OCI-LY3 (cell line): Measurements from ENCODE around the gene CCDC85B.

Experiments used
- H2AFZ ChIP-seq: fragments of 200-600, 300-600 bp; shearing (Covaris generic); 2 replicates; pipeline ENCODE4 v1.6.0; 2014; ENCODE audit warnings: antibody characterized with exemption, low read depth, low read length
- H3K27ac ChIP-seq: fragments of 200-600, 300-600 bp; sonication (generic); 2 replicates; pipeline ENCODE4 v1.5.1; 2014; ENCODE audit warnings: mild to moderate bottlenecking, low read length, moderate library complexity, mixed read lengths
- H3K27me3 ChIP-seq: fragments of 200-600, 300-600 bp; sonication (generic); 2 replicates; pipeline ENCODE4 v1.6.1; 2014; ENCODE audit warnings: low read depth, low read length, mixed read lengths
- H3K36me3 ChIP-seq: fragments of 200-600, 300-600 bp; sonication (generic); replicated peaks from 2 replicates; pipeline ENCODE3; 2014; ENCODE audit warnings: low read depth, low read length, mixed read lengths
- H3K4me1 ChIP-seq: fragments of 300-600, 200-600 bp; sonication (generic); 2 replicates; pipeline ENCODE4 v1.6.1; 2014; ENCODE audit warnings: low read length, mixed read lengths
- H3K4me2 ChIP-seq: fragments of 200-600, 300-600 bp; sonication (generic); 2 replicates; pipeline ENCODE4 v1.6.1; 2014; ENCODE audit warnings: low read length, mixed read lengths
- H3K4me3 ChIP-seq: fragments of 300-600, 200-600 bp; sonication (generic); 2 replicates; pipeline ENCODE4 v1.5.1; 2014; ENCODE audit warnings: antibody characterized with exemption, mild to moderate bottlenecking, low read length, moderate library complexity
- H3K79me2 ChIP-seq: fragments of 300-600, 200-600 bp; shearing (Covaris generic); 2 replicates; pipeline ENCODE4 v1.6.1; 2014; ENCODE audit warnings: mild to moderate bottlenecking, low read length, mixed read lengths
- H3K9ac ChIP-seq: fragments of 300-600, 200-600 bp; shearing (Covaris generic); 2 replicates; pipeline ENCODE4 v1.6.0; 2014; ENCODE audit warnings: mild to moderate bottlenecking, low read length, moderate library complexity
- H3K9me3 ChIP-seq: fragments of 200-600, 300-600 bp; shearing (Covaris generic); 2 replicates; pipeline ENCODE4 v1.6.1; 2014; ENCODE audit warnings: low read length, mixed read lengths; ENCODE audit not compliant: insufficient read depth
- H4K20me1 ChIP-seq: fragments of 200-600, 300-600 bp; sonication (generic); 2 replicates; pipeline ENCODE4 v1.6.1; 2016; ENCODE audit warnings: low read length, mixed read lengths; ENCODE audit not compliant: insufficient read depth
- EZH2phosphoT487 ChIP-seq: fragments of 200-600 bp; shearing (Covaris generic); IDR thresholded peaks from 2 replicates; pipeline ENCODE4 v1.6.1; 2018; ENCODE audit warnings: antibody characterized with exemption, mixed run types, low read depth
- TF ChIP-seq, protein P1 (sequence below): fragments of 200-600, 300-600 bp; sonication (generic); IDR thresholded peaks from 2 replicates; pipeline ENCODE4 v1.5.1; 2014; ENCODE audit warnings: antibody characterized with exemption, low read length, low read depth

Gene CCDC85B

DNA sequence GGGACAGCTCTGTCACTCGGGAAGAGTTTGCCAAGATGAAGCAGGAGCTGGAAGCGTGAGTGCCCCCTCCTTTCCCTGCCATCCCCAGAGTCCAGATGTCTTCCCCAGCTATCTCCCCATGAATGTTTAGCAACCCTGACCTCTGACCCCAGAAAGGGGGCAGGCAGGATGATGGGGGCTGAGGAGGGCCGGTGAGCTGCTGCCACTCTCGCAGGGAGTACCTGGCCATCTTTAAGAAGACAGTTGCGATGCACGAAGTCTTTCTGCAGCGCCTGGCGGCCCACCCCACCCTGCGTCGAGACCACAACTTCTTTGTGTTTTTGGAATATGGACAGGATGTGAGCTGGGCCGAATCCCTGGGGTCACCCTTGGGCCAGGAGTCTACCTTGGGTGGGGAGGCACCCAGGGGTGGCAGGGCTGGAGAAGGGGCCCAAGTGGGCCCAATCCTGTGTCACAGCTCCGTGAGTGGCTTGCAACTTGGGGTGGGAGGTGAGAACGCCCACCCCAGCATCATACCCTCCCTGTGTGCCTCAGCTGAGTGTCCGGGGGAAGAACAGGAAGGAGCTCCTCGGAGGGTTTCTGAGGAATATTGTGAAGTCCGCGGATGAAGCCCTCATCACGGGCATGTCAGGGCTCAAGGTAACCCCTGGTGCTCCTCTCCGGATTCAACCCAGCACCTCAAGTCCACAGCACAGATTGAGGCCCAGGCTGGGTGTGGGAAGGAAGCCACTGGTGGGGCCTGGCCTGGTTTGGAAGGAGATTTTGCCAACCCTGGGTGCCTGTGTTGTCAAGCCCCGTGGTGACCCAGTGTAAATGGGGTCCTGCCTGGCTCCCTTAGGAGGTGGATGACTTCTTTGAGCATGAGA, 40.0 kb upstream of the CCDC85B start:
- Histone ChIP-seq H3K4me2 (no peak overlapping the region), H3K36me3 (peaks cover 44% of the 10 kb centered on the region)

GRCh38 chr11:65851083-65851579, 39.3 kb upstream of the CCDC85B start:
- H4K20me1 ChIP-seq = peaks cover 31% of the 10 kb centered on the region
- H3K27ac ChIP-seq = no peak overlapping the region
- H3K4me3 ChIP-seq = no peak overlapping the region
- H3K9ac ChIP-seq = no peak overlapping the region
- peaks cover 25% of the 10 kb centered on the region for H3K79me2 ChIP-seq
- H3K27me3 ChIP-seq = 0 out of 2 replicates have a peak, but pooled peaks cover 3% of the 10 kb centered on the region
- H3K4me1 ChIP-seq = peaks cover 2% of the 10 kb centered on the region
- TF ChIP-seq, protein P1, sequence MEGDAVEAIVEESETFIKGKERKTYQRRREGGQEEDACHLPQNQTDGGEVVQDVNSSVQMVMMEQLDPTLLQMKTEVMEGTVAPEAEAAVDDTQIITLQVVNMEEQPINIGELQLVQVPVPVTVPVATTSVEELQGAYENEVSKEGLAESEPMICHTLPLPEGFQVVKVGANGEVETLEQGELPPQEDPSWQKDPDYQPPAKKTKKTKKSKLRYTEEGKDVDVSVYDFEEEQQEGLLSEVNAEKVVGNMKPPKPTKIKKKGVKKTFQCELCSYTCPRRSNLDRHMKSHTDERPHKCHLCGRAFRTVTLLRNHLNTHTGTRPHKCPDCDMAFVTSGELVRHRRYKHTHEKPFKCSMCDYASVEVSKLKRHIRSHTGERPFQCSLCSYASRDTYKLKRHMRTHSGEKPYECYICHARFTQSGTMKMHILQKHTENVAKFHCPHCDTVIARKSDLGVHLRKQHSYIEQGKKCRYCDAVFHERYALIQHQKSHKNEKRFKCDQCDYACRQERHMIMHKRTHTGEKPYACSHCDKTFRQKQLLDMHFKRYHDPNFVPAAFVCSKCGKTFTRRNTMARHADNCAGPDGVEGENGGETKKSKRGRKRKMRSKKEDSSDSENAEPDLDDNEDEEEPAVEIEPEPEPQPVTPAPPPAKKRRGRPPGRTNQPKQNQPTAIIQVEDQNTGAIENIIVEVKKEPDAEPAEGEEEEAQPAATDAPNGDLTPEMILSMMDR = peak; percentile 55
- no peak for TF ChIP-seq EZH2phosphoT487
- H3K9me3 ChIP-seq = no peaks in the 10 kb centered on the region
- H3K36me3 ChIP-seq = peaks cover 51% of the 10 kb centered on the region
- H3K4me2 ChIP-seq = no peak overlapping the region
- no peak overlapping the region for H2AFZ ChIP-seq

More for the DNA sequence above, 40.0 kb upstream of the CCDC85B start:
- H3K4me3 ChIP-seq = no peak overlapping the region
- 0 out of 2 replicates have a peak, but pooled peaks cover 3% of the 10 kb centered on the region for H3K27me3 ChIP-seq
- H3K27ac ChIP-seq = no peak overlapping the region
- peaks cover 24% of the 10 kb centered on the region for H4K20me1 ChIP-seq
- H2AFZ ChIP-seq = no peak overlapping the region
- H3K4me1 ChIP-seq = no peaks in the 10 kb centered on the region
- TF ChIP-seq, protein P1 = no peak
- no peak for TF ChIP-seq EZH2phosphoT487
- H3K9ac ChIP-seq = no peak overlapping the region
- no peaks in the 10 kb centered on the region for H3K9me3 ChIP-seq
- H3K79me2 ChIP-seq = peaks cover 18% of the 10 kb centered on the region

DNA sequence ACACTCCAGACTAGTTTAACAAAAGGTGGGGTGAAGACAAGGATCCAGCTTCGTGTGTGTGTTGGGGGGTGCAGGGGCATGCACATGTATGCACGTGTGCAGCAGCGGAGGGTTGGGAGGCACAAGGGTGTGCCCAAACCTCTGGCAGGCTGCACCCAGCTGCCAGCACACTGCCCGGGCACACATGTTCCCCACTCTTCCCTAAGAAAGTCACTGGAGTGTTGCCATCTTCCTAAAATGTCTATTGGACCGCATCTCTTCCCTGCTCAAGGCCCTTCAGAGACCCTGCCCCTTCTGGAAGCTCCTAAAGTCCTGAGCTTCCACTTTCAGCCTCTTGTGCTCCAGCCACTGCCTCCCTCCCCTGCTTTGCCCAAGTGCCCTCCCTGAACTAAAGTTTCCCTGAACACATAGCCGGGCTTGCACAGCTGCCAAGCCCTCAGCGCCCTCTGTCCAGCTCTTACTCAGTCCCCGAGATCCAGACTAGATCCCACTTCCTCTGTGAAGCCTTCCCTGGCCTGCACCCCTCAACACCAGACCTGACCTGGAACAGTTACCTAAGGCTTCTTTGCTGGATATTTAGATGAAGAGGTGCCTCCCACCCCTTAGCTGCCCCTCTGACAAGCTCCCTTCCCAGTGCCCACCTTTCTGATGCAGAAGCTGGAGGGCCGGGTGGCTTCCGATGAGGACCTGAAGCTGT, 38.5 kb upstream of the CCDC85B start:
- TF ChIP-seq, protein P1 = no peak
- TF ChIP-seq EZH2phosphoT487 = no peak
- H3K27ac ChIP-seq = no peak overlapping the region
- no peaks in the 10 kb centered on the region for H3K9me3 ChIP-seq
- H3K27me3 ChIP-seq = 0 out of 2 replicates have a peak, but pooled peaks cover 3% of the 10 kb centered on the region
- H2AFZ ChIP-seq = no peak overlapping the region
- no peak overlapping the region for H3K4me2 ChIP-seq
- peaks cover 33% of the 10 kb centered on the region for H3K79me2 ChIP-seq
- H4K20me1 ChIP-seq = peaks cover 39% of the 10 kb centered on the region
- H3K4me1 ChIP-seq = peaks cover 8% of the 10 kb centered on the region
- H3K9ac ChIP-seq = no peak overlapping the region
- peaks cover 59% of the 10 kb centered on the region for H3K36me3 ChIP-seq
- no peak overlapping the region for H3K4me3 ChIP-seq
